HepG2 (cell line): ENCODE data around the gene IRAK2. TPM values are rescaled to one million over a fixed set of nuclear protein-coding genes. Genes with fewer than 3 reads are reported as not detected.

Experiments
- ATF6 ChIP-seq: sonication (generic); formaldehyde crosslinking; conservative IDR thresholded peaks from 2 replicates; pipeline ENCODE4 v1.4.0; 2020; ENCODE audit warnings: missing genetic modification reagents
- FOSL1 ChIP-seq: sonication (generic); formaldehyde crosslinking; IDR thresholded peaks from 2 replicates; pipeline ENCODE4 v1.9.0; 2021; ENCODE audit warnings: missing genetic modification reagents, borderline replicate concordance
- JDP2 ChIP-seq: sonication (generic); formaldehyde crosslinking; IDR thresholded peaks from 2 replicates; pipeline ENCODE4 v1.8.1; 2022; ENCODE audit warnings: missing genetic modification reagents, borderline replicate concordance
- ZNF512B ChIP-seq: sonication (generic); formaldehyde crosslinking; IDR thresholded peaks from 2 replicates; pipeline ENCODE4 v1.5.1; 2020; ENCODE audit warnings: missing genetic modification reagents, mild to moderate bottlenecking, borderline replicate concordance
- ZNF773 ChIP-seq: sonication (generic); formaldehyde crosslinking; IDR thresholded peaks from 2 replicates; pipeline ENCODE4 v1.4.0; 2020; ENCODE audit warnings: missing genetic modification reagents, borderline replicate concordance
- ZNF776 ChIP-seq: sonication (generic); formaldehyde crosslinking; IDR thresholded peaks from 2 replicates; pipeline ENCODE4 v1.4.0; 2020; ENCODE audit warnings: mild to moderate bottlenecking, missing genetic modification reagents
- polyA plus RNA-seq, 8 experiments: library from polyadenylated mRNA; depleted of rRNA in 3 of 8; stranded (reverse) in 7 of 8; unstranded in 1 of 8; fragments of >200 nt; fragmentation: Illumina TruSeq in 4 of 8; extraction: Trizol in 4 of 8; gene quantifications; 2 replicates each; pipeline versions ENCODE4 v1.2.1 to v1.2.3, GENCODE V29; 2011 to 2016; ENCODE audit warnings: low read depth in 4 of 8, missing spikeins in 1 of 8, mixed read lengths in 1 of 8; ENCODE audit not compliant: insufficient read depth in 1 of 8
- total RNA-seq, 5 experiments: library from RNA; depleted of rRNA; stranded (reverse); fragments of >200 nt; fragmentation: Illumina TruSeq; extraction: Trizol; gene quantifications; 2 replicates each; pipeline ENCODE4 v1.2.3, GENCODE V29; 2016; ENCODE audit warnings: low read depth in 1 of 5
- TF ChIP-seq, protein P1 (sequence below): sonication (generic); formaldehyde crosslinking; IDR thresholded peaks from 2 replicates; pipeline ENCODE4 v1.5.1; 2020; ENCODE audit warnings: mild to moderate bottlenecking, missing genetic modification reagents
- TF ChIP-seq, protein P2 (sequence below): sonication (generic); formaldehyde crosslinking; IDR thresholded peaks from 2 replicates; pipeline ENCODE4 v1.5.0; 2020; ENCODE audit warnings: mild to moderate bottlenecking, missing genetic modification reagents, borderline replicate concordance
- TF ChIP-seq, protein P3 (sequence below): sonication (generic); formaldehyde crosslinking; IDR thresholded peaks from 2 replicates; pipeline ENCODE4 v1.8.0; 2022; ENCODE audit warnings: missing genetic modification reagents, mild to moderate bottlenecking, moderate library complexity, borderline replicate concordance
- TF ChIP-seq, protein P4 (sequence below): sonication (generic); formaldehyde crosslinking; IDR thresholded peaks from 2 replicates; pipeline ENCODE4 v1.4.0; 2020; ENCODE audit warnings: mild to moderate bottlenecking, missing genetic modification reagents, borderline replicate concordance

IRAK2 gene
- total and polyA plus RNA-seq, 2 of the 13 experiments (the other 11 are each of a cell fraction or from before 2014, with no cell fraction given): 13.1 to 23.3 TPM

DNA sequence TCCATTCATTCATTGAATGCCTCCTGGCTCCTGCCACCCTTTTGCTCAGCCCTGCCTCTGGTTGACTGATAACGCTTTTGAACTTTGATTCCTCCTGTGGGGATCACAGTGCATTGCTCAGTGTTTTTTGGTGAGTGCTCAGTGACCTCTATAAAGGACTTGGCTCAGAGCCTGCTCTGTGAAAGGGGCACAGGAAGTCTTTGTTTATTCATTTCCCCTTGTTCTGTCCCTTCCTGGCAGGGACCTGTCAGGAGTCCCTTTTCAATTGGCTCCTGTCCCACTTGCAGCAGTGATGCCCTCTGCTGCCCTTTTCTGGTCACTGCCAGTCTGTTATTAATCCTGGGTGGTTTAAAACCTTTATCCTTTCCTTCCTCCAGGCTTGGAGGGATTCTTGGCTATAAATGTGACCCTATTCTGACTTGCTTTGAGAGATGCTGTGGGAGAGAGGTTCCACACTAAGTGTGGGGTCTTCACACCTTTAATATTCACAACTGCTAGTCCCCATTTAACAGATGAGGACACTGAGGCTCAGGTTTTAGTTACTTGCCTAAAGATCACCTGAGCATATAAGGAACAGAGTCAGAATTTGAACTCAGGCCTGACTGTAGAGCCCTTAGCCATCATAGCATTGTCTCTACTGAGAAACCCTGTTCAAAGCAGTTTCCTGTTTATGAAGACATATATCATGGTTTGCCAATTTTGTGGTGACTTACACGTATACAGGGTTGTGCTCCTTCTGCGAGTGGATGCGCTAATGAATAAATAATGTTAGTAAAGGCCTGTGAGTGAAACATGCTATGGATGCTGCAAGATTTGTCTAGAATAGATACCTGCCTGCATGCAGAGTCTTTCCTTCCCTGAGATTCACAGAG, 60.3 kb downstream of the IRAK2 start (continued):
- TF ChIP-seq ZNF512B (no peak), ZNF776 (CRISPR knock-in tag) (no peak), ZNF773 (CRISPR knock-in tag) (no peak), JDP2 (no peak), FOSL1 (no peak), ATF6 (CRISPR knock-in tag) (no peak)
- TF ChIP-seq, protein P1, sequence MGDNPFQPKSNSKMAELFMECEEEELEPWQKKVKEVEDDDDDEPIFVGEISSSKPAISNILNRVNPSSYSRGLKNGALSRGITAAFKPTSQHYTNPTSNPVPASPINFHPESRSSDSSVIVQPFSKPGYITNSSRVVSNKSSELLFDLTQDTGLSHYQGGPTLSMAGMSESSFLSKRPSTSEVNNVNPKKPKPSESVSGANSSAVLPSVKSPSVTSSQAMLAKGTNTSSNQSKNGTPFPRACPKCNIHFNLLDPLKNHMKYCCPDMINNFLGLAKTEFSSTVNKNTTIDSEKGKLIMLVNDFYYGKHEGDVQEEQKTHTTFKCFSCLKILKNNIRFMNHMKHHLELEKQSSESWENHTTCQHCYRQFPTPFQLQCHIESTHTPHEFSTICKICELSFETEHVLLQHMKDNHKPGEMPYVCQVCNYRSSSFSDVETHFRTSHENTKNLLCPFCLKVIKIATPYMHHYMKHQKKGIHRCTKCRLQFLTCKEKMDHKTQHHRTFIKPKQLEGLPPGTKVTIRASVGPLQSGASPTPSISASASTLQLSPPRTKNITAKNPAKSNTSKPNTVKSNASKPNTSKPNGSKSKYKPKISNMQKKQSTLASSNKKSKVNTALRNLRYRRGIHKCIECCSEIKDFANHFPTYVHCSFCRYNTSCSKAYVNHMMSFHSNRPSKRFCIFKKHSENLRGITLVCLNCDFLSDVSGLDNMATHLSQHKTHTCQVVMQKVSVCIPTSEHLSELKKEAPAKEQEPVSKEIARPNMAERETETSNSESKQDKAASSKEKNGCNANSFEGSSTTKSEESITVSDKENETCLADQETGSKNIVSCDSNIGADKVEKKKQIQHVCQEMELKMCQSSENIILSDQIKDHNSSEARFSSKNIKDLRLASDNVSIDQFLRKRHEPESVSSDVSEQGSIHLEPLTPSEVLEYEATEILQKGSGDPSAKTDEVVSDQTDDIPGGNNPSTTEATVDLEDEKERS (CRISPR knock-in tag): peak; percentile 90
- TF ChIP-seq, protein P2, sequence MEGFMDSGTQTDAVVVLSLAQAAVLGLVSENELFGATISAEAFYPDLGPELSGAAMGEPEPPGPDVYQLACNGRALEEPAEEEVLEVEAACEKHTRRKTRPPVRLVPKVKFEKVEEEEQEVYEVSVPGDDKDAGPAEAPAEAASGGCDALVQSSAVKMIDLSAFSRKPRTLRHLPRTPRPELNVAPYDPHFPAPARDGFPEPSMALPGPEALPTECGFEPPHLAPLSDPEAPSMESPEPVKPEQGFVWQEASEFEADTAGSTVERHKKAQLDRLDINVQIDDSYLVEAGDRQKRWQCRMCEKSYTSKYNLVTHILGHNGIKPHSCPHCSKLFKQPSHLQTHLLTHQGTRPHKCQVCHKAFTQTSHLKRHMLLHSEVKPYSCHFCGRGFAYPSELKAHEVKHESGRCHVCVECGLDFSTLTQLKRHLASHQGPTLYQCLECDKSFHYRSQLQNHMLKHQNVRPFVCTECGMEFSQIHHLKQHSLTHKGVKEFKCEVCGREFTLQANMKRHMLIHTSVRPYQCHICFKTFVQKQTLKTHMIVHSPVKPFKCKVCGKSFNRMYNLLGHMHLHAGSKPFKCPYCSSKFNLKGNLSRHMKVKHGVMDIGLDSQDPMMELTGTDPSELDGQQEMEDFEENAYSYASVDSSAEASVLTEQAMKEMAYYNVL (CRISPR knock-in tag): peak; percentile 99
- TF ChIP-seq, protein P3, sequence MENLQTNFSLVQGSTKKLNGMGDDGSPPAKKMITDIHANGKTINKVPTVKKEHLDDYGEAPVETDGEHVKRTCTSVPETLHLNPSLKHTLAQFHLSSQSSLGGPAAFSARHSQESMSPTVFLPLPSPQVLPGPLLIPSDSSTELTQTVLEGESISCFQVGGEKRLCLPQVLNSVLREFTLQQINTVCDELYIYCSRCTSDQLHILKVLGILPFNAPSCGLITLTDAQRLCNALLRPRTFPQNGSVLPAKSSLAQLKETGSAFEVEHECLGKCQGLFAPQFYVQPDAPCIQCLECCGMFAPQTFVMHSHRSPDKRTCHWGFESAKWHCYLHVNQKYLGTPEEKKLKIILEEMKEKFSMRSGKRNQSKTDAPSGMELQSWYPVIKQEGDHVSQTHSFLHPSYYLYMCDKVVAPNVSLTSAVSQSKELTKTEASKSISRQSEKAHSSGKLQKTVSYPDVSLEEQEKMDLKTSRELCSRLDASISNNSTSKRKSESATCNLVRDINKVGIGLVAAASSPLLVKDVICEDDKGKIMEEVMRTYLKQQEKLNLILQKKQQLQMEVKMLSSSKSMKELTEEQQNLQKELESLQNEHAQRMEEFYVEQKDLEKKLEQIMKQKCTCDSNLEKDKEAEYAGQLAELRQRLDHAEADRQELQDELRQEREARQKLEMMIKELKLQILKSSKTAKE: peak; percentile 78
- TF ChIP-seq, protein P4, sequence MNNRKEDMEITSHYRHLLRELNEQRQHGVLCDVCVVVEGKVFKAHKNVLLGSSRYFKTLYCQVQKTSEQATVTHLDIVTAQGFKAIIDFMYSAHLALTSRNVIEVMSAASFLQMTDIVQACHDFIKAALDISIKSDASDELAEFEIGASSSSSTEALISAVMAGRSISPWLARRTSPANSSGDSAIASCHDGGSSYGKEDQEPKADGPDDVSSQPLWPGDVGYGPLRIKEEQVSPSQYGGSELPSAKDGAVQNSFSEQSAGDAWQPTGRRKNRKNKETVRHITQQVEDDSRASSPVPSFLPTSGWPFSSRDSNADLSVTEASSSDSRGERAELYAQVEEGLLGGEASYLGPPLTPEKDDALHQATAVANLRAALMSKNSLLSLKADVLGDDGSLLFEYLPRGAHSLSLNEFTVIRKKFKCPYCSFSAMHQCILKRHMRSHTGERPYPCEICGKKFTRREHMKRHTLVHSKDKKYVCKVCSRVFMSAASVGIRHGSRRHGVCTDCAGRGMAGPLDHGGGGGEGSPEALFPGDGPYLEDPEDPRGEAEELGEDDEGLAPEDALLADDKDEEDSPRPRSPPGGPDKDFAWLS (CRISPR knock-in tag): no peak
